Measurements from ENCODE around the gene FLNB. TPM values are rescaled to one million over a fixed set of nuclear protein-coding genes. Genes with fewer than 3 reads are reported as not detected.

FLNB gene
- total and polyA plus RNA-seq, 2 of the 13 experiments (the other 11 are each of a cell fraction or from before 2014, with no cell fraction given), result 106 to 130 TPM

DNA sequence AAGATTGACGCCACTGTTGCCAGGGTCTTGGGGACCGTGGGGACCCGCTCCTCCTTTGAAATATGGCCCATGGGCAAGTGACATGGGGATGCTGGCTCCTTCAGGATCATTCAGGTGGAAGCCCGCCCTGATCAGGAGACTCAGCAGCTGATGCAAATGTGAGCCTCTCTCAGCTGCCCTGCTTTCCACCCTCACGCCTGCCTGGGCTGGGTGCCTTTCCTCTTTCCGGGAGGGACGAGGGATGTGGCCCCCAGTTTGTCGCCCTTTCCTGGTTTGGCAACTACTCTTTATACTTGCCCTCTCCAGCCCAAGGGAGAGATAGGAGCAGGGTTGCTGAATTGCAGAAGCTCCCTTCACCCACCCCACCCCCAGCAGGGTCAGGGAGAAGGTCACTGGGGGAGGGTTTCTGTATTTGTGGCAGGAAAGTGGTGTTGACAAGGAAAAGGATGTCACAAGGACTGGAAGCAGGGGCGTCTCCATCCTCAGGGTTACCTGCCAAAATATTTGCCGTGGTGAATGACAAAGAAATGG lies 180.8 kb downstream of the FLNB start (continued):
- peak; percentile 93 for TF ChIP-seq PAXIP1 (CRISPR knock-in tag; conservative IDR thresholded peaks at IDR 0.05)
- TF ChIP-seq PBX3 (CRISPR knock-in tag; IDR thresholded peaks at IDR 0.05; ENCODE audit: borderline replicate concordance), result no peak
- TF ChIP-seq ZNF136 (CRISPR knock-in tag; IDR thresholded peaks at IDR 0.05; ENCODE audit: low read depth), result no peak
- TF ChIP-seq E2F2 (CRISPR knock-in tag; IDR thresholded peaks at IDR 0.05; ENCODE audit: borderline replicate concordance), result no peak
- 0 out of 2 replicates have a peak, but pooled peaks have one; percentile 30 for TF ChIP-seq JUND (CRISPR knock-in tag; IDR thresholded peaks at IDR 0.05)
- peak; percentile 96 for TF ChIP-seq RARA (CRISPR knock-in tag; IDR thresholded peaks at IDR 0.05)
